CD14-positive monocyte (primary cell): Measurements from ENCODE around the gene BCO1. TPM values are rescaled to one million over a fixed set of nuclear protein-coding genes. Genes with fewer than 3 reads are reported as not detected.

ENCODE experiments used
- DNase-seq, 3 donors: peaks; one replicate each; pipeline ENCODE4 v3.0.0-alpha.2; 2011 to 2022
- H2AFZ ChIP-seq: 2 replicates; pipeline ENCODE4 v1.6.0; 2012; ENCODE audit warnings: mild to moderate bottlenecking, low read depth, low read length, inconsistent platforms; ENCODE audit not compliant: insufficient read depth, poor library complexity, severe bottlenecking
- H3K27ac ChIP-seq, 2 donors: 1 replicate in 1 of 2; 2 replicates in 1 of 2; pipeline ENCODE4 v1.5.1; 2012 to 2013; ENCODE audit warnings: low read length in 2 of 2, control low read depth in 1 of 2, inconsistent platforms in 1 of 2, low read depth in 1 of 2, mild to moderate bottlenecking in 1 of 2
- H3K27me3 ChIP-seq, 2 donors: one replicate each; pipeline versions ENCODE4 v1.6.0 to v1.6.1; 2011 to 2013; ENCODE audit warnings: low read length in 2 of 2; ENCODE audit not compliant: control insufficient read depth in 2 of 2, insufficient read depth in 2 of 2
- H3K36me3 ChIP-seq, 2 donors: replicated peaks in 1 of 2; 1 replicate in 1 of 2; 2 replicates in 1 of 2; pipeline versions ENCODE4 v1.5.1 to v1.6.1; 2012 to 2013; ENCODE audit warnings: low read length in 2 of 2, control low read depth in 1 of 2, inconsistent platforms in 1 of 2, mild to moderate bottlenecking in 1 of 2; ENCODE audit not compliant: insufficient read depth in 2 of 2, control insufficient read depth in 1 of 2
- H3K4me1 ChIP-seq, 2 donors: 1 replicate in 1 of 2; 2 replicates in 1 of 2; pipeline versions ENCODE4 v1.5.1 to v1.6.1; 2012 to 2013; ENCODE audit warnings: low read length in 2 of 2, control low read depth in 1 of 2, inconsistent platforms in 1 of 2, mild to moderate bottlenecking in 1 of 2, moderate library complexity in 1 of 2; ENCODE audit not compliant: insufficient read depth in 2 of 2, control insufficient read depth in 1 of 2
- H3K4me2 ChIP-seq: replicated peaks from 2 replicates; pipeline ENCODE3; 2012; ENCODE audit warnings: low read length, moderate library complexity, mild to moderate bottlenecking; ENCODE audit not compliant: poor library complexity, severe bottlenecking; ENCODE audit errors: extremely low read depth
- H3K4me3 ChIP-seq, 3 experiments: fragments of 200-600 bp in 1 of 3; sonication (generic) in 1 of 3; replicated peaks in 1 of 3; 1 replicate in 2 of 3; 2 replicates in 1 of 3; pipeline ENCODE4 v1.5.1; 2011 to 2013; ENCODE audit warnings: low read length in 3 of 3, mild to moderate bottlenecking in 3 of 3, control low read depth in 2 of 3, low read depth in 2 of 3, inconsistent platforms in 1 of 3, moderate library complexity in 1 of 3
- H3K79me2 ChIP-seq: 2 replicates; pipeline ENCODE4 v1.6.0; 2012; ENCODE audit warnings: mild to moderate bottlenecking, control low read depth, inconsistent platforms, low read length, moderate library complexity; ENCODE audit not compliant: insufficient read depth
- H3K9ac ChIP-seq: 2 replicates; pipeline ENCODE4 v1.6.0; 2017; ENCODE audit warnings: low read length, mild to moderate bottlenecking; ENCODE audit not compliant: insufficient read depth, poor library complexity, severe bottlenecking
- H3K9me3 ChIP-seq, 2 donors: replicated peaks in 1 of 2; 1 replicate in 1 of 2; 2 replicates in 1 of 2; pipeline versions ENCODE4 v1.5.1 to v1.6.1; 2012 to 2013; ENCODE audit warnings: low read length in 2 of 2, control low read depth in 1 of 2; ENCODE audit not compliant: control insufficient read depth in 1 of 2, insufficient read depth in 1 of 2
- H4K20me1 ChIP-seq: 2 replicates; pipeline ENCODE4 v1.6.0; 2012; ENCODE audit warnings: mild to moderate bottlenecking, low read length, control low read depth, moderate library complexity; ENCODE audit not compliant: insufficient read depth
- H3K27ac Mint-ChIP-seq, 7 donors: one replicate each; pipeline ENCODE4 v1.8.0; 2020; ENCODE audit warnings: mild to moderate bottlenecking in 7 of 7, mixed read lengths in 7 of 7, moderate library complexity in 6 of 7, inconsistent platforms in 2 of 7
- H3K27me3 Mint-ChIP-seq, 3 donors: one replicate each; pipeline ENCODE4 v1.8.0; 2021 to 2022; ENCODE audit warnings: low read depth in 3 of 3, mild to moderate bottlenecking in 3 of 3, mixed read lengths in 3 of 3, moderate library complexity in 3 of 3, inconsistent platforms in 1 of 3
- H3K36me3 Mint-ChIP-seq, 2 donors: one replicate each; pipeline ENCODE4 v1.8.0; 2020; ENCODE audit warnings: mixed read lengths in 2 of 2, inconsistent platforms in 1 of 2, mild to moderate bottlenecking in 1 of 2
- H3K4me1 Mint-ChIP-seq: one replicate; pipeline ENCODE4 v1.8.0; 2020; ENCODE audit warnings: mild to moderate bottlenecking, mixed read lengths
- H3K4me3 Mint-ChIP-seq, 2 donors: one replicate each; pipeline ENCODE4 v1.8.0; 2020; ENCODE audit warnings: mild to moderate bottlenecking in 2 of 2, mixed read lengths in 2 of 2, moderate library complexity in 1 of 2
- H3K9me3 Mint-ChIP-seq, 7 donors: one replicate each; pipeline ENCODE4 v1.8.0; 2020 to 2022; ENCODE audit warnings: mixed read lengths in 7 of 7, mild to moderate bottlenecking in 6 of 7, moderate library complexity in 6 of 7, inconsistent platforms in 2 of 7
- CTCF ChIP-seq: fragments of 200-600 bp; IDR thresholded peaks from one replicate; pipeline ENCODE4 v1.8.0; 2022; ENCODE audit warnings: antibody characterized with exemption, mild to moderate bottlenecking
- WGBS: methylation state at CpG from one replicate; pipeline ENCODE4 v1.1.5; 2013; ENCODE audit warnings: missing lambda C conversion rate; ENCODE audit not compliant: insufficient coverage; 5-methylcytosine and 5-hydroxymethylcytosine counted together
- intact Hi-C, 2 donors: fragments of 100-400 bp; cut with micrococcal nuclease; formaldehyde crosslinking; loops; one replicate each; pipeline versions ENCODE4 v1.15.0 to v1.15.1; 2023
- polyA plus RNA-seq, 3 donors: library from polyadenylated mRNA; depleted of rRNA in 1 of 3; unstranded in 2 of 3; stranded (reverse) in 1 of 3; fragments of 300-500 nt in 2 of 3; fragments of >200 nt in 1 of 3; fragmentation: Illumina TruSeq in 2 of 3; gene quantifications; 1 replicate in 2 of 3; 2 replicates in 1 of 3; pipeline ENCODE4 v1.2.3, GENCODE V29; 2012 to 2021

The BCO1 gene
- polyA plus RNA-seq, 3 donors = not detected

- Mint-ChIP-seq H3K27me3 (peaks cover 5 to 16% (median 7%) of the 10 kb centered on the region in 3 donors), H3K9me3 (no peaks in the 10 kb centered on the region), H3K27ac (no peak overlapping the region), H3K36me3 (no peaks in the 10 kb centered on the region), H3K4me1 (no peaks in the 10 kb centered on the region), H3K4me3 (no peak overlapping the region)
- TF ChIP-seq CTCF = no peak
- 75% methylated on average over 8 of the region's 9 CpGs for WGBS
- intact Hi-C loops = no loop called here
- no peak for DNase-seq
- Histone ChIP-seq H3K9ac (no peak overlapping the region), H3K4me1 (no peaks in the 10 kb centered on the region), H3K9me3 (no peaks in the 10 kb centered on the region), H3K4me3 (no peak overlapping the region), H4K20me1 (no peaks in the 10 kb centered on the region), H2AFZ (no peak overlapping the region), H3K4me2 (no peak overlapping the region), H3K79me2 (no peaks in the 10 kb centered on the region), H3K27me3 (no peaks in the 10 kb centered on the region), H3K36me3 (no peaks in the 10 kb centered on the region), H3K27ac (no peak overlapping the region)
Observed at GRCh38 chr16:81198635-81199034, 39.9 kb upstream of the BCO1 start.

- Histone ChIP-seq H4K20me1 (no peaks in the 10 kb centered on the region), H3K27me3 (no peaks in the 10 kb centered on the region), H3K27ac (no peak overlapping the region), H3K9me3 (no peaks in the 10 kb centered on the region), H3K4me1 (no peaks in the 10 kb centered on the region), H3K36me3 (no peaks in the 10 kb centered on the region), H2AFZ (no peak overlapping the region), H3K4me3 (no peak overlapping the region), H3K79me2 (no peaks in the 10 kb centered on the region), H3K4me2 (no peak overlapping the region), H3K9ac (no peak overlapping the region)
- no peak for TF ChIP-seq CTCF
- H3K36me3 Mint-ChIP-seq = no peaks in the 10 kb centered on the region
- H3K27ac Mint-ChIP-seq = no peak overlapping the region
- no peaks in the 10 kb centered on the region for H3K9me3 Mint-ChIP-seq
- WGBS = 90% methylated on average over 4 of the region's 4 CpGs
- H3K4me3 Mint-ChIP-seq = no peak overlapping the region
- intact Hi-C loops = loop anchor here in 1 of 2 donors (10.0 kb wide), 1 partner anchor 534 kb away; no protein-coding TSS in a partner anchor
- H3K27me3 Mint-ChIP-seq = peaks cover 4 to 17% (median 6%) of the 10 kb centered on the region in 3 donors
- no peaks in the 10 kb centered on the region for H3K4me1 Mint-ChIP-seq
- DNase-seq = no peak
Observed at GRCh38 chr16:81201267-81201666, 37.2 kb upstream of the BCO1 start.
